HepG2 (cell line): ENCODE results near the gene SNN. TPM values are rescaled to one million over a fixed set of nuclear protein-coding genes. Genes with fewer than 3 reads are reported as not detected.

Source experiments
- BATF2 ChIP-seq: sonication (generic); formaldehyde crosslinking; IDR thresholded peaks from 2 replicates; pipeline ENCODE4 v1.8.0; 2022; ENCODE audit warnings: mild to moderate bottlenecking, missing genetic modification reagents, moderate library complexity
- CERS6 ChIP-seq: sonication (generic); formaldehyde crosslinking; IDR thresholded peaks from 2 replicates; pipeline ENCODE4 v1.5.0; 2020; ENCODE audit warnings: missing genetic modification reagents
- ESRRA ChIP-seq: sonication (generic); formaldehyde crosslinking; IDR thresholded peaks from 2 replicates; pipeline ENCODE4 v1.5.1; 2020; ENCODE audit warnings: mild to moderate bottlenecking, low read depth, missing genetic modification reagents
- KAT7 ChIP-seq: IDR thresholded peaks from 2 replicates; pipeline ENCODE4 v1.6.1; 2018; ENCODE audit warnings: borderline replicate concordance, missing compliant biosample characterization
- KDM1A ChIP-seq: IDR thresholded peaks from 2 replicates; pipeline ENCODE4 v1.6.1; 2016; ENCODE audit warnings: missing compliant biosample characterization
- NONO ChIP-seq, 2 experiments: fragments of 450-650 bp in 1 of 2; sonication (generic) in 1 of 2; formaldehyde crosslinking in 1 of 2; IDR thresholded peaks in 1 of 2; conservative IDR thresholded peaks in 1 of 2; 2 replicates each; pipeline versions ENCODE4 v1.6.1 to v1.8.0; 2017 to 2022; ENCODE audit warnings: mild to moderate bottlenecking in 1 of 2, missing genetic modification reagents in 1 of 2, moderate library complexity in 1 of 2
- NRL ChIP-seq: sonication (generic); formaldehyde crosslinking; IDR thresholded peaks from 2 replicates; pipeline ENCODE4 v1.5.0; 2020; ENCODE audit warnings: missing genetic modification reagents, mild to moderate bottlenecking, moderate library complexity, borderline replicate concordance
- SOX6 ChIP-seq, 2 experiments: fragments of 450-650 bp in 1 of 2; sonication (generic) in 1 of 2; formaldehyde crosslinking in 1 of 2; IDR thresholded peaks; 2 replicates each; pipeline versions ENCODE4 v1.4.0 to v1.6.1; 2017 to 2020; ENCODE audit warnings: antibody characterized with exemption in 1 of 2, mild to moderate bottlenecking in 1 of 2, missing genetic modification reagents in 1 of 2
- TSC22D2 ChIP-seq: sonication (generic); formaldehyde crosslinking; IDR thresholded peaks from 2 replicates; pipeline ENCODE4 v1.5.1; 2020; ENCODE audit warnings: missing genetic modification reagents, mild to moderate bottlenecking, borderline replicate concordance
- ZEB1 ChIP-seq: IDR thresholded peaks from 2 replicates; pipeline ENCODE4 v1.6.1; 2012; ENCODE audit warnings: mild to moderate bottlenecking, low read depth, inconsistent platforms; ENCODE audit not compliant: insufficient replicate concordance
- ZNF230 ChIP-seq: sonication (generic); formaldehyde crosslinking; IDR thresholded peaks from 2 replicates; pipeline ENCODE4 v1.4.0; 2020; ENCODE audit warnings: mild to moderate bottlenecking, missing genetic modification reagents
- ZNF232 ChIP-seq: sonication (generic); formaldehyde crosslinking; IDR thresholded peaks from 2 replicates; pipeline ENCODE4 v1.4.0; 2020; ENCODE audit warnings: missing genetic modification reagents, borderline replicate concordance
- ZNF263 ChIP-seq: sonication (generic); formaldehyde crosslinking; IDR thresholded peaks from 2 replicates; pipeline ENCODE4 v1.4.0; 2020; ENCODE audit warnings: missing genetic modification reagents
- ZNF318 ChIP-seq: sonication (generic); formaldehyde crosslinking; IDR thresholded peaks from 2 replicates; pipeline ENCODE4 v1.4.0; 2020; ENCODE audit warnings: mild to moderate bottlenecking, missing genetic modification reagents
- ZNF367 ChIP-seq: sonication (generic); formaldehyde crosslinking; IDR thresholded peaks from 2 replicates; pipeline ENCODE4 v1.4.0; 2020; ENCODE audit warnings: missing genetic modification reagents, borderline replicate concordance
- ZNF572 ChIP-seq: sonication (generic); formaldehyde crosslinking; IDR thresholded peaks from 2 replicates; pipeline ENCODE4 v1.5.1; 2020; ENCODE audit warnings: mild to moderate bottlenecking, missing genetic modification reagents
- polyA plus RNA-seq, 8 experiments: library from polyadenylated mRNA; depleted of rRNA in 3 of 8; stranded (reverse) in 7 of 8; unstranded in 1 of 8; fragments of >200 nt; fragmentation: Illumina TruSeq in 4 of 8; extraction: Trizol in 4 of 8; gene quantifications; 2 replicates each; pipeline versions ENCODE4 v1.2.1 to v1.2.3, GENCODE V29; 2011 to 2016; ENCODE audit warnings: low read depth in 4 of 8, missing spikeins in 1 of 8, mixed read lengths in 1 of 8; ENCODE audit not compliant: insufficient read depth in 1 of 8
- total RNA-seq, 5 experiments: library from RNA; depleted of rRNA; stranded (reverse); fragments of >200 nt; fragmentation: Illumina TruSeq; extraction: Trizol; gene quantifications; 2 replicates each; pipeline ENCODE4 v1.2.3, GENCODE V29; 2016; ENCODE audit warnings: low read depth in 1 of 5

The SNN gene
- total and polyA plus RNA-seq, 2 of the 13 experiments (the other 11 are each of a cell fraction or from before 2014, with no cell fraction given) = 5.2 to 8.4 TPM

GRCh38 chr16:11639925-11640899, 28.0 kb upstream of the SNN start (continued):
- TF ChIP-seq NRL (peak; percentile 15; the same call in 1 of the 2 replicates), ZNF263 (CRISPR knock-in tag) (no peak; the same call in 1 of the 2 replicates), ZEB1 (no peak), TSC22D2 (CRISPR knock-in tag) (no peak), ZNF318 (0 out of 2 replicates have a peak, but pooled peaks have one; percentile 3), KAT7 (CRISPR knock-in tag) (no peak; the same call in 1 of the 2 replicates), BATF2 (CRISPR knock-in tag) (peak; percentile 53; the same call in 1 of the 2 replicates), ESRRA (CRISPR knock-in tag) (peak; percentile 78), NONO (IDR thresholded peaks at IDR 0.05) (no peak), NONO (CRISPR knock-in tag; conservative IDR thresholded peaks at IDR 0.05) (peak; percentile 63), KDM1A (CRISPR knock-in tag) (peak; percentile 41), ZNF572 (no peak), CERS6 (CRISPR knock-in tag) (no peak), ZNF230 (no peak), SOX6 (IDR thresholded peaks at IDR 0.05) (no peak), SOX6 (CRISPR knock-in tag; IDR thresholded peaks at IDR 0.05) (peak; percentile 75), ZNF232 (no peak), ZNF367 (CRISPR knock-in tag) (no peak)
